ENCODE measurements around the gene GABBR2. TPM values are rescaled to one million over a fixed set of nuclear protein-coding genes. Genes with fewer than 3 reads are reported as not detected.
"Not testable (repeated sequence)": the region's sequence is repeated elsewhere in the genome, so short reads cannot be mapped to it uniquely, and the experiment has no call there.

Gene GABBR2
- total and polyA plus RNA-seq, 4 donors = 20.0 to 140 (median 93.3) TPM

- no peak overlapping the region for H3K4me3 ChIP-seq (ENCODE audit: low read depth, low read length)
- H3K4me1 ChIP-seq (ENCODE audit: control insufficient read depth, insufficient read depth, low read length) = no peaks in the 10 kb centered on the region
- no peak for DNase-seq (ENCODE audit: low read depth in 4 of 6, low spot score in 6 of 6)
- peaks cover 40% of the 10 kb centered on the region for H3K36me3 ChIP-seq (ENCODE audit: control insufficient read depth, insufficient read depth, low read length)
- no peak overlapping the region for H3K27ac ChIP-seq (ENCODE audit: low read depth, low read length)
- no peaks in the 10 kb centered on the region for H3K9me3 ChIP-seq (ENCODE audit: control insufficient read depth, insufficient read depth, low read length)
- H3K27me3 ChIP-seq (ENCODE audit: control insufficient read depth, insufficient read depth, low read length) = no peaks in the 10 kb centered on the region
- 81% methylated on average over 4 of the region's 5 CpGs for WGBS (ENCODE audit: insufficient coverage)
Observed at GRCh38 chr9:98291820-98292219, 416.9 kb downstream of the GABBR2 start.

- Histone ChIP-seq H3K4me3 (ENCODE audit: low read depth, low read length) (no peak overlapping the region), H3K4me1 (ENCODE audit: control insufficient read depth, insufficient read depth, low read length) (no peaks in the 10 kb centered on the region), H3K9me3 (ENCODE audit: control insufficient read depth, insufficient read depth, low read length) (no peaks in the 10 kb centered on the region), H3K27ac (ENCODE audit: low read depth, low read length) (no peak overlapping the region), H3K27me3 (ENCODE audit: control insufficient read depth, insufficient read depth, low read length) (no peaks in the 10 kb centered on the region), H3K36me3 (ENCODE audit: control insufficient read depth, insufficient read depth, low read length) (peaks cover 37% of the 10 kb centered on the region)
- DNase-seq (ENCODE audit: low read depth in 4 of 6, low spot score in 6 of 6) = no peak
- 90% methylated on average over 17 of the region's 18 CpGs for WGBS (ENCODE audit: insufficient coverage)
Observed at GRCh38 chr9:98290411-98290810, 418.3 kb downstream of the GABBR2 start.

- 41% methylated on average over 12 of the region's 12 CpGs for WGBS (ENCODE audit: insufficient coverage)
- Histone ChIP-seq H3K27ac (ENCODE audit: low read depth, low read length) (no peak overlapping the region), H3K4me1 (ENCODE audit: control insufficient read depth, insufficient read depth, low read length) (no peaks in the 10 kb centered on the region), H3K36me3 (ENCODE audit: control insufficient read depth, insufficient read depth, low read length) (peaks cover 34% of the 10 kb centered on the region), H3K9me3 (ENCODE audit: control insufficient read depth, insufficient read depth, low read length) (no peaks in the 10 kb centered on the region), H3K4me3 (ENCODE audit: low read depth, low read length) (no peak overlapping the region), H3K27me3 (ENCODE audit: control insufficient read depth, insufficient read depth, low read length) (no peaks in the 10 kb centered on the region)
- DNase-seq (ENCODE audit: low read depth in 4 of 6, low spot score in 6 of 6) = no peak
Observed at GRCh38 chr9:98289614-98290201, 419.0 kb downstream of the GABBR2 start.

- Histone ChIP-seq H3K27ac (ENCODE audit: low read depth, low read length) (no peak overlapping the region), H3K4me3 (ENCODE audit: low read depth, low read length) (no peak overlapping the region), H3K4me1 (ENCODE audit: control insufficient read depth, insufficient read depth, low read length) (no peaks in the 10 kb centered on the region), H3K27me3 (ENCODE audit: control insufficient read depth, insufficient read depth, low read length) (no peaks in the 10 kb centered on the region), H3K9me3 (ENCODE audit: control insufficient read depth, insufficient read depth, low read length) (no peaks in the 10 kb centered on the region), H3K36me3 (ENCODE audit: control insufficient read depth, insufficient read depth, low read length) (peaks cover 34% of the 10 kb centered on the region)
- DNase-seq (ENCODE audit: low read depth in 4 of 6, low spot score in 6 of 6) = no peak
- 72% methylated on average over 4 of the region's 5 CpGs for WGBS (ENCODE audit: insufficient coverage)
Observed at GRCh38 chr9:98288881-98289280, 419.9 kb downstream of the GABBR2 start.

- no peaks in the 10 kb centered on the region for H3K27me3 ChIP-seq (ENCODE audit: control insufficient read depth, insufficient read depth, low read length)
- WGBS (ENCODE audit: insufficient coverage) = 97% methylated on average over 3 of the region's 4 CpGs
- DNase-seq (ENCODE audit: low read depth in 4 of 6, low spot score in 6 of 6) = peak in 1 of 6 donors; percentile 17
- no peak overlapping the region for H3K4me3 ChIP-seq (ENCODE audit: low read depth, low read length)
- H3K27ac ChIP-seq (ENCODE audit: low read depth, low read length) = no peak overlapping the region
- H3K4me1 ChIP-seq (ENCODE audit: control insufficient read depth, insufficient read depth, low read length) = no peaks in the 10 kb centered on the region
- peaks cover 32% of the 10 kb centered on the region for H3K36me3 ChIP-seq (ENCODE audit: control insufficient read depth, insufficient read depth, low read length)
- H3K9me3 ChIP-seq (ENCODE audit: control insufficient read depth, insufficient read depth, low read length) = no peaks in the 10 kb centered on the region
Observed at GRCh38 chr9:98287384-98287783, 421.4 kb downstream of the GABBR2 start.

GRCh38 chr9:98285446-98285845 is 423.3 kb downstream of the GABBR2 start:
- no peaks in the 10 kb centered on the region for H3K9me3 ChIP-seq (ENCODE audit: control insufficient read depth, insufficient read depth, low read length)
- H3K27ac ChIP-seq (ENCODE audit: low read depth, low read length) = no peak overlapping the region
- H3K27me3 ChIP-seq (ENCODE audit: control insufficient read depth, insufficient read depth, low read length) = no peaks in the 10 kb centered on the region
- no peaks in the 10 kb centered on the region for H3K4me1 ChIP-seq (ENCODE audit: control insufficient read depth, insufficient read depth, low read length)
- peaks cover 21% of the 10 kb centered on the region for H3K36me3 ChIP-seq (ENCODE audit: control insufficient read depth, insufficient read depth, low read length)
- no peak overlapping the region for H3K4me3 ChIP-seq (ENCODE audit: low read depth, low read length)
- 100% methylated on average over 1 of the region's 4 CpGs for WGBS (ENCODE audit: insufficient coverage)
- DNase-seq (ENCODE audit: low read depth in 4 of 6, low spot score in 6 of 6) = no peak

- Histone ChIP-seq H3K4me1 (ENCODE audit: control insufficient read depth, insufficient read depth, low read length) (no peaks in the 10 kb centered on the region), H3K9me3 (ENCODE audit: control insufficient read depth, insufficient read depth, low read length) (no peaks in the 10 kb centered on the region), H3K36me3 (ENCODE audit: control insufficient read depth, insufficient read depth, low read length) (peaks cover 14% of the 10 kb centered on the region), H3K27me3 (ENCODE audit: control insufficient read depth, insufficient read depth, low read length) (no peaks in the 10 kb centered on the region), H3K4me3 (ENCODE audit: low read depth, low read length) (no peak overlapping the region), H3K27ac (ENCODE audit: low read depth, low read length) (no peak overlapping the region)
- no peak for DNase-seq (ENCODE audit: low read depth in 4 of 6, low spot score in 6 of 6)
- 79% methylated on average over 3 of the region's 3 CpGs for WGBS (ENCODE audit: insufficient coverage)
Observed at GRCh38 chr9:98284754-98285153, 424.0 kb downstream of the GABBR2 start.

GRCh38 chr9:98283143-98283542 is 425.6 kb downstream of the GABBR2 start:
- not testable (repeated sequence) for H3K27me3 ChIP-seq (ENCODE audit: control insufficient read depth, insufficient read depth, low read length); DNase-seq (ENCODE audit: low read depth in 4 of 6, low spot score in 6 of 6); H3K36me3 ChIP-seq (ENCODE audit: control insufficient read depth, insufficient read depth, low read length); H3K4me1 ChIP-seq (ENCODE audit: control insufficient read depth, insufficient read depth, low read length); H3K9me3 ChIP-seq (ENCODE audit: control insufficient read depth, insufficient read depth, low read length); H3K27ac ChIP-seq (ENCODE audit: low read depth, low read length); H3K4me3 ChIP-seq (ENCODE audit: low read depth, low read length)
- 82% methylated on average over 5 of the region's 7 CpGs for WGBS (ENCODE audit: insufficient coverage)

GRCh38 chr9:98281281-98281680 is 427.5 kb downstream of the GABBR2 start:
- no peaks in the 10 kb centered on the region for H3K27me3 ChIP-seq (ENCODE audit: control insufficient read depth, insufficient read depth, low read length)
- H3K9me3 ChIP-seq (ENCODE audit: control insufficient read depth, insufficient read depth, low read length) = no peaks in the 10 kb centered on the region
- no peaks in the 10 kb centered on the region for H3K36me3 ChIP-seq (ENCODE audit: control insufficient read depth, insufficient read depth, low read length)
- H3K27ac ChIP-seq (ENCODE audit: low read depth, low read length) = no peak overlapping the region
- no peak for DNase-seq (ENCODE audit: low read depth in 4 of 6, low spot score in 6 of 6)
- H3K4me3 ChIP-seq (ENCODE audit: low read depth, low read length) = no peak overlapping the region
- H3K4me1 ChIP-seq (ENCODE audit: control insufficient read depth, insufficient read depth, low read length) = no peaks in the 10 kb centered on the region
- WGBS (ENCODE audit: insufficient coverage) = 86% methylated on average over 1 of the region's 1 CpG

GRCh38 chr9:98280574-98280973 is 428.2 kb downstream of the GABBR2 start:
- H3K4me1 ChIP-seq (ENCODE audit: control insufficient read depth, insufficient read depth, low read length) = no peaks in the 10 kb centered on the region
- H3K4me3 ChIP-seq (ENCODE audit: low read depth, low read length) = no peak overlapping the region
- H3K36me3 ChIP-seq (ENCODE audit: control insufficient read depth, insufficient read depth, low read length) = no peaks in the 10 kb centered on the region
- H3K27ac ChIP-seq (ENCODE audit: low read depth, low read length) = no peak overlapping the region
- peak in 2 of 6 donors; percentile 9 to 91 for DNase-seq (ENCODE audit: low read depth in 4 of 6, low spot score in 6 of 6)
- 0% methylated on average over 2 of the region's 6 CpGs for WGBS (ENCODE audit: insufficient coverage)
- H3K27me3 ChIP-seq (ENCODE audit: control insufficient read depth, insufficient read depth, low read length) = no peaks in the 10 kb centered on the region
- H3K9me3 ChIP-seq (ENCODE audit: control insufficient read depth, insufficient read depth, low read length) = no peaks in the 10 kb centered on the region

Measured in spinal cord (tissue), 10 donors.